ENCODE data around the gene GPBP1.
"Not testable (repeated sequence)": the region's sequence is repeated elsewhere in the genome, so short reads cannot be mapped to it uniquely, and the experiment has no call there.

- TF ChIP-seq CTCF (IDR thresholded peaks at IDR 0.05; ENCODE audit: low read length); EZH2 (IDR thresholded peaks at IDR 0.05; ENCODE audit: borderline replicate concordance, low read length): not testable (repeated sequence)
These were observed 135.2 kb downstream of the GPBP1 start for GRCh38 chr5:57309022-57309421.

All from OCI-LY1 (cell line).